Effector memory CD4-positive, alpha-beta T cell (primary cell): ENCODE data around the gene MRPL4.
"Not testable (repeated sequence)": the region's sequence is repeated elsewhere in the genome, so short reads cannot be mapped to it uniquely, and the experiment has no call there.

Experiments used
- DNase-seq, 3 donors: peaks; one replicate each; pipeline ENCODE4 v3.0.0-alpha.2; 2020
- H3K27ac ChIP-seq: 2 replicates; pipeline ENCODE4 v1.7.0; 2013; ENCODE audit warnings: mild to moderate bottlenecking, low read length, moderate library complexity; ENCODE audit not compliant: insufficient read depth, poor library complexity, severe bottlenecking
- H3K27me3 ChIP-seq: replicated peaks from 2 replicates; pipeline ENCODE4 v1.7.0; 2013; ENCODE audit warnings: mild to moderate bottlenecking, low read length; ENCODE audit not compliant: insufficient read depth, control insufficient read depth, poor library complexity, severe bottlenecking
- H3K36me3 ChIP-seq: 2 replicates; pipeline ENCODE4 v1.7.0; 2013; ENCODE audit warnings: mild to moderate bottlenecking, low read length, moderate library complexity; ENCODE audit not compliant: control insufficient read depth, insufficient read depth
- H3K4me1 ChIP-seq: 2 replicates; pipeline ENCODE4 v1.7.0; 2013; ENCODE audit warnings: low read length, mild to moderate bottlenecking; ENCODE audit not compliant: control insufficient read depth, insufficient read depth, poor library complexity, severe bottlenecking
- H3K4me3 ChIP-seq: 2 replicates; pipeline ENCODE4 v1.7.0; 2013; ENCODE audit warnings: low read length, low read depth, mild to moderate bottlenecking; ENCODE audit not compliant: insufficient read depth, poor library complexity, severe bottlenecking
- H3K9me3 ChIP-seq: 2 replicates; pipeline ENCODE4 v1.7.0; 2013; ENCODE audit warnings: mild to moderate bottlenecking, low read length, moderate library complexity; ENCODE audit not compliant: control insufficient read depth

MRPL4 gene

DNA sequence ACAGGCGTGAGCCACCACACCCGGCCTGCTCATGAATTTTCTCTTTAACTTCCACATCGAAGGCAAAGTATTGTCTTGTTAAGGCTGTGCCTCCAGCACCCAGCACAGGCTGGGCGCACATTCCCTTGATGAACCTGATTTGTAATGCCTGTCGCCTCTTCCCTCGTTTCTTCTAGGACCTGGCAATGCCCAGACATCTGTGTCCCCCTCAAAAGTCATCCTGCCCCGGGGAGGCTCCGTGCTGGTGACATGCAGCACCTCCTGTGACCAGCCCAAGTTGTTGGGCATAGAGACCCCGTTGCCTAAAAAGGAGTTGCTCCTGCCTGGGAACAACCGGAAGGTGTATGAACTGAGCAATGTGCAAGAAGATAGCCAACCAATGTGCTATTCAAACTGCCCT lies 22.6 kb downstream of the MRPL4 start:
- DNase-seq: no peak
- peaks cover 18% of the 10 kb centered on the region for H3K4me1 ChIP-seq
- no peaks in the 10 kb centered on the region for H3K27me3 ChIP-seq
- H3K27ac ChIP-seq: no peak overlapping the region
- peaks cover 6% of the 10 kb centered on the region for H3K36me3 ChIP-seq
- H3K4me3 ChIP-seq: no peak overlapping the region
- no peaks in the 10 kb centered on the region for H3K9me3 ChIP-seq

DNA sequence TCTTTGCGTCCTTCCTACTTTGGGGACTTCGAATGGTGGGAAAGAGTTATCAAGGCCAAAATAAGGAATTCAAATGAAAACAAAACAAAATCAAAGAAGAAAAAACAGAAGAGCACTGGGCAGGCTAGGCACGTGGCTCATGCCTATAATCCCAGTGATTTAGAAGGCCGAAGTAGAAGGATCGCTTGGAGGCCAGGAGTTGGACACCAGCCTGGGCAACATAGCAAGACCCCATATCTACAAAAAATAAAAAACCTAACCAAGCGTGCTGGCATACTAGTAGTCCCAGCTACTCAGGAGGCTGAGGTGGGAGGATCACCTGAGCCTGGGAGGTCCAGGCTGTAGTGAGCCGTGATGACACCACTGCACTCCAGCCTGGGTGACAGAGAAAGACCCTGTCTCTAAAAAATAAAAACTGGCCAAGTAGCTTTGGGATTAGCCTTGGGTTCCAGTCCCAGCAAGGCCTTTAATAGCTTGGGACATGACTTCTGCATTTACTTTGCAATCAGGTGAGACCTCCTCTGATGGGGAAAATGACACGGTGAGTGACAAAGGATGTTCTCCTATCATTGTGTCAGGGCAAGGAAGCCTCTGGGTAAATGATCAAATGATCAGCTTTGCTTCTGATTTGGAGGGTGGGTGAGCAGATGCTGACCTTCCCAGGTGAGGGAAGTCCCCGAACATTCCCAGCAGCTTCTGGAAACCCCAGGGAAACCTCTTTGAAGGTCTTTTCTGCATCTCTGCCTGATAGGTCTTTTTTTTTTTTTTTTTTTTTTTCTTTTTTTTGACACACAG lies 26.0 kb downstream of the MRPL4 start:
- no peak overlapping the region for H3K27ac ChIP-seq
- H3K4me1 ChIP-seq: no peaks in the 10 kb centered on the region
- H3K9me3 ChIP-seq: no peaks in the 10 kb centered on the region
- H3K4me3 ChIP-seq: no peak overlapping the region
- peaks cover 6% of the 10 kb centered on the region for H3K36me3 ChIP-seq
- no peaks in the 10 kb centered on the region for H3K27me3 ChIP-seq
- no peak for DNase-seq

DNA sequence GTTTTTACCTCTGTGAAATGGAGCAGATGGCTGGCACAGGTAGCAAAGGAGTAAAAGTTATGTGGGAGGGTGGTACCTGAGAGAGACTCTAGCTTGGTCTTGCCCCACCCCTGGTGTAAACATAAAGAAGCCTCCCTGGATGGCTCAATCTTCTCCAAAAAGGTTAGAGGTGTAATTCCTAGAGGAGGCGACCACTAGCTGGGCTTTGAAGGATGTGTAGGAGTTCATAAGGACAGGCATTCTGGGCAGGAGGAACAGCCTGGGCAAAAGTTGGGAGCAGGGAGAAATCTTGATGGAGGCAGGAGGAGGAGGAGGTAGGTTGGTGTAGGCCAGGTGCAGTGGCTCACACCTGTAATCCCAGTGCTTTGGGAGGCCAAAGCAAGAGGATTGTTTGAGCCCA lies 26.9 kb downstream of the MRPL4 start:
- no peak for DNase-seq
- Histone ChIP-seq H3K4me1 (no peaks in the 10 kb centered on the region), H3K4me3 (no peak overlapping the region), H3K36me3 (peaks cover 15% of the 10 kb centered on the region), H3K9me3 (no peaks in the 10 kb centered on the region), H3K27ac (no peak overlapping the region), H3K27me3 (no peaks in the 10 kb centered on the region)

DNA sequence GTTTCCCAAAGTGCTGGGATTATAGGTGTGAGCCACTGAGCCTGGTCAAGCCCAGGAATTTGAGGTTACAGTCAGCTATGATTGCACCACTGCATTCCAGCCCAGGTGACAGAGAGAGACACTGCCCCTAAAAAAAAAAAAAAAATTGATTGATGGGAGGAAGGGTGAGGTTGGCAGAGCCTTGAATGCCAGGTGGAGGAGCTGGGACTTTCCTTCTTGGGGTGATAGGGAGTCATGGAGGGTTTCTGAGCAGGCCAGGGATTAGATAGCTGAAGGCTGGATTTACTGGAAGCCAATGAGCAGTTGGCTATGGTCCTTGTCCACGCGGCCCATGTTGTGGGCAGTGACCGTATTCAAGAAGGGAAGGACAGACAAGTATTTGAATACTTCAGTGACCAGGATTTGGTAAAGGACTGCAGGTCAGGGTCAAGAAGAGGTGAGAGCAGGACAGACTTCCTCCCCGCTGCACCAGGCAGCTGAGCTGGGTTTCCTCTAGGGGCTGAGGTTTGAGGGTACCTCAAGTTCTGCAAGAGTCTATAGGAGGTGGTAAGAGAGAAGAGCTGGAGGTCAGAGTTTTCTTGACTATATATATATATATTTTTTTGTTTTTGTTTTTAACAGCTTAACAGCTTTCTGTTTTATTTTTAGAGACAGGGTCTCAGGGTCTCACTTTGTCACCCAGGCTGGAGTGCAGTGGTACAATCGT lies 27.9 kb downstream of the MRPL4 start:
- H3K4me3 ChIP-seq: no peak overlapping the region
- no peaks in the 10 kb centered on the region for H3K27me3 ChIP-seq
- H3K27ac ChIP-seq: no peak overlapping the region
- no peaks in the 10 kb centered on the region for H3K9me3 ChIP-seq
- DNase-seq: no peak
- H3K4me1 ChIP-seq: no peaks in the 10 kb centered on the region
- H3K36me3 ChIP-seq: peaks cover 21% of the 10 kb centered on the region

DNA sequence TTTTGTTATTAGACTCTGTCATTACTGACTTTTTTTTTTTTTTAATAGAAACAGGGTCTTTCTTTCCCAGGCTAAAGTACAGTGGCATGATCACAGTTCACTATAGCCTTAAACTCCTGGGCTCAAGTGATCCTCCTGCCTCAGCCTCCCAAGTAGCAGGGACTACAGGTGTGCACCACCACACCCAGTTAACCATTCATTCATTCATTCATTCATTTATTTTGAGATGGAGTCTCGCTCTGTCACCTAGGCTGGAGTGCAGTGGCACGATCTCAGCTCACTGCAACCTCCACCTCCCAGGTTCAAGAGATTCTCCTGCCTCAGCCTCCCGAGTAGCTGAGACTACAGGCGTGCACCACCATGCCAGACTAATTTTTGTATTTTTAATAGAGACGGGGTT lies 30.0 kb downstream of the MRPL4 start:
- not testable (repeated sequence) for H3K4me1 ChIP-seq, H3K27me3 ChIP-seq, H3K9me3 ChIP-seq, H3K27ac ChIP-seq, H3K4me3 ChIP-seq, DNase-seq
- peaks cover 29% of the 10 kb centered on the region for H3K36me3 ChIP-seq

DNA sequence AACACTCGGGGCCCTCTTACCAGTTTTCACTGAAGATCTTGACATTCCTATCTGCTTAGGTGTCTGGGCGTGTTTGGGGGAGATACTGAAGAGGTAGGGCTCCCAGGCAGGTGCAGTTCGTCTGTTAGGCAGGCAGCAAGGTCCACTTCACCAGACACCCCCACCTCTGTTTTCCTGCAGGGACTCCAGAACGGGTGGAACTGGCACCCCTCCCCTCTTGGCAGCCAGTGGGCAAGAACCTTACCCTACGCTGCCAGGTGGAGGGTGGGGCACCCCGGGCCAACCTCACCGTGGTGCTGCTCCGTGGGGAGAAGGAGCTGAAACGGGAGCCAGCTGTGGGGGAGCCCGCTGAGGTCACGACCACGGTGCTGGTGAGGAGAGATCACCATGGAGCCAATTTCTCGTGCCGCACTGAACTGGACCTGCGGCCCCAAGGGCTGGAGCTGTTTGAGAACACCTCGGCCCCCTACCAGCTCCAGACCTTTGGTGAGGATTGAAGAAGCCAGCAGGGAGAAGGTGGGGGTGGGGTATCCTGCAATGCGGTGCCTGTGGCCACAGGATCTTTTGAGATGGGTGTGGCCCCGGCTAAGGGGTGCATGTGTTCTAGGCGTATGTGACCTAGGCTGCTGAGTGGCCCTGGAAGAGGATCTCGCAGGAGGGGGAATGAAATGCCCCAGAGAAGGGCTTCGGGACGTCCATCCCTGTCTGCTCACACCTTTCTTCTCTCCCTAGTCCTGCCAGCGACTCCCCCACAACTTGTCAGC lies 31.5 kb downstream of the MRPL4 start:
- H3K27ac ChIP-seq: no peak overlapping the region
- H3K4me3 ChIP-seq: no peak overlapping the region
- H3K36me3 ChIP-seq: peaks cover 29% of the 10 kb centered on the region
- H3K27me3 ChIP-seq: peaks cover 8% of the 10 kb centered on the region
- peaks cover 21% of the 10 kb centered on the region for H3K4me1 ChIP-seq
- no peaks in the 10 kb centered on the region for H3K9me3 ChIP-seq
- no peak for DNase-seq

- Histone ChIP-seq H3K27ac (no peak overlapping the region), H3K4me1 (peaks cover 29% of the 10 kb centered on the region), H3K36me3 (peaks cover 29% of the 10 kb centered on the region), H3K4me3 (no peak overlapping the region), H3K27me3 (peaks cover 14% of the 10 kb centered on the region), H3K9me3 (no peaks in the 10 kb centered on the region)
- DNase-seq: no peak
These were observed 32.3 kb downstream of the MRPL4 start for GRCh38 chr19:10284065-10284959.

- Histone ChIP-seq H3K4me3 (no peak overlapping the region), H3K4me1 (peaks cover 36% of the 10 kb centered on the region), H3K27ac (no peak overlapping the region), H3K9me3 (no peaks in the 10 kb centered on the region), H3K27me3 (peaks cover 21% of the 10 kb centered on the region), H3K36me3 (peaks cover 29% of the 10 kb centered on the region)
- no peak for DNase-seq
These were observed 32.9 kb downstream of the MRPL4 start for GRCh38 chr19:10284960-10285278.

- H3K4me3 ChIP-seq: no peak overlapping the region
These were observed 33.4 kb downstream of the MRPL4 start for GRCh38 chr19:10285393-10285792.

More at GRCh38 chr19:10285393-10285792, 33.4 kb downstream of the MRPL4 start:
- Histone ChIP-seq H3K27ac (no peak overlapping the region), H3K9me3 (no peaks in the 10 kb centered on the region), H3K36me3 (peaks cover 29% of the 10 kb centered on the region), H3K4me1 (peaks cover 40% of the 10 kb centered on the region), H3K27me3 (peaks cover 25% of the 10 kb centered on the region)
- no peak for DNase-seq
